Brain microvascular endothelial cell (primary cell): ENCODE results near the gene EEF1E1.

Source experiments
- DNase-seq: peaks from one replicate; pipeline ENCODE4 v3.0.0-alpha.2; 2020
- H3K27ac ChIP-seq: fragments of 250-450 bp; sonication (Bioruptor Pico); 2 replicates; pipeline ENCODE4 v1.5.1; 2020; ENCODE audit warnings: mild to moderate bottlenecking, moderate library complexity
- H3K27me3 ChIP-seq: fragments of 250-450 bp; sonication (Bioruptor Pico); replicated peaks from 2 replicates; pipeline ENCODE4 v1.5.1; 2020; ENCODE audit warnings: mild to moderate bottlenecking
- H3K36me3 ChIP-seq: fragments of 250-450 bp; sonication (Bioruptor Pico); replicated peaks from 2 replicates; pipeline ENCODE4 v1.5.1; 2020; ENCODE audit warnings: mild to moderate bottlenecking
- H3K4me3 ChIP-seq: 2 replicates; pipeline ENCODE4 v1.5.1; 2011; ENCODE audit warnings: low read depth, mild to moderate bottlenecking, control low read depth, low read length, moderate library complexity
- in situ Hi-C: cut with HindIII; loops from 2 replicates; pipeline ENCODE4 v1.10.0; 2017; ENCODE audit warnings: low sequenced_read_pairs, low pct_ligation_motif_present
- TF ChIP-seq, protein P1 (sequence below): IDR thresholded peaks from 2 replicates; pipeline ENCODE4 v1.5.1; 2011; ENCODE audit warnings: low read depth, mild to moderate bottlenecking, moderate library complexity, low read length, control low read depth, inconsistent platforms; ENCODE audit errors: missing control alignments

EEF1E1 gene

DNA sequence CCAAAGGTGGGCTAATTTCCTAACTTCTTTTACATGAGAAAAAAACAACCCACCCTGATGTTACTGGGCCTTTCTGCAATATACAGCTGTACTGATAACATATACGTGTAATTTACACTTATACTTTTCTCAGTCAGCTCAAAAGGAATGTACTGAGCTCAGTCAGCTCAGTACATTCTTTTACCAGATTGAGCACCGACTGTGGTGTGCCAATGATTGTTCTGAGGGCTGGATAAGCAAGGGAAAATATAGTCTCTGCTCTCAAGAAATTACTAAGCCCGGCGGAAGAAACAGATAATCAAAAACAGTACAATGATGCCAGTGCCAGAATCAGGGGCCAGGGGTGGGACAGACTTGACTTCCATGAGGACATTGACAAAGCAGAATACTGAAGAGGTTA, 28.1 kb downstream of the EEF1E1 start:
- H3K27me3 ChIP-seq: no peaks in the 10 kb centered on the region
- no peak overlapping the region for H3K4me3 ChIP-seq
- no peak for DNase-seq
- TF ChIP-seq, protein P1, sequence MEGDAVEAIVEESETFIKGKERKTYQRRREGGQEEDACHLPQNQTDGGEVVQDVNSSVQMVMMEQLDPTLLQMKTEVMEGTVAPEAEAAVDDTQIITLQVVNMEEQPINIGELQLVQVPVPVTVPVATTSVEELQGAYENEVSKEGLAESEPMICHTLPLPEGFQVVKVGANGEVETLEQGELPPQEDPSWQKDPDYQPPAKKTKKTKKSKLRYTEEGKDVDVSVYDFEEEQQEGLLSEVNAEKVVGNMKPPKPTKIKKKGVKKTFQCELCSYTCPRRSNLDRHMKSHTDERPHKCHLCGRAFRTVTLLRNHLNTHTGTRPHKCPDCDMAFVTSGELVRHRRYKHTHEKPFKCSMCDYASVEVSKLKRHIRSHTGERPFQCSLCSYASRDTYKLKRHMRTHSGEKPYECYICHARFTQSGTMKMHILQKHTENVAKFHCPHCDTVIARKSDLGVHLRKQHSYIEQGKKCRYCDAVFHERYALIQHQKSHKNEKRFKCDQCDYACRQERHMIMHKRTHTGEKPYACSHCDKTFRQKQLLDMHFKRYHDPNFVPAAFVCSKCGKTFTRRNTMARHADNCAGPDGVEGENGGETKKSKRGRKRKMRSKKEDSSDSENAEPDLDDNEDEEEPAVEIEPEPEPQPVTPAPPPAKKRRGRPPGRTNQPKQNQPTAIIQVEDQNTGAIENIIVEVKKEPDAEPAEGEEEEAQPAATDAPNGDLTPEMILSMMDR: no peak
- no peak overlapping the region for H3K27ac ChIP-seq
- in situ Hi-C loops: no loop called here
- no peaks in the 10 kb centered on the region for H3K36me3 ChIP-seq

DNA sequence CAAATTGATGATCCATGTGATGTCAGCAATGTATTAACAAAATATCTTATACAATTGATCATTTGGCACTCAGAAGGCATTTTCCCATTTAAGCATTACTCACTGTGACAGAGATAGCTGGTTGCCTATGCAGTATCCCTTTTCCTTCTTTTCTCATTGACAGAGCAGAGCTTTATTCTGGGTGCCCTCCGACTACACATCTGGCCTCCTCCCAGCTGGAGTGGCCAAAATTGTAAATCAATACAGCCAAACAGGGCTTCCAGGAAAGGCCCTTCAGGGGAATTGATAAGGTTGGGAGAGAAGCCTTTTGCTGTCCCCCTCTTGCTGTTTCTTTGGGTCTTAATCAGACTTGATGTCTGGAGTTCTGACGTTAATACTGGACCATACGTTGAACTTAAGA, 28.6 kb downstream of the EEF1E1 start:
- H3K27me3 ChIP-seq: no peaks in the 10 kb centered on the region
- TF ChIP-seq, protein P1: no peak
- no peak overlapping the region for H3K4me3 ChIP-seq
- in situ Hi-C loops: no loop called here
- no peaks in the 10 kb centered on the region for H3K36me3 ChIP-seq
- no peak for DNase-seq
- no peak overlapping the region for H3K27ac ChIP-seq

DNA sequence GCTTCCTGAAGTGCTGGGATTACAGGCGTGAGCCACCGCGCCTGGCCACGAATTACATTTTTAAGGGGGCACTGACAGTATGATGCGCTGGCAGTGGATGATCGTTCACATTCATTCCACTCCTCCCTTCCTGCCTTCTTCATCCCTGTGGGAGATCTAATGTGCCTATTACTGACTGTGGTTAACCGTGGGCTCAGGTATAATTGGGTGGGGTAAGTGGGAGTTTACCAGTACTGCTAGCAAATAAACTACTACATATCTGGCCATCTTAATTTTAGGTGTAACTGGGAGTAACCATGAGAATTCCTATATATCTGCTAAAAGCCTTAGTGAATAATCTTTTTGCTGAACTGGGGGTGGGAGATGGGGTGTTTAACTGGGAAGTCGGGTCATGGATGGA, 31.6 kb downstream of the EEF1E1 start:
- DNase-seq: no peak
- Histone ChIP-seq H3K27ac (no peak overlapping the region), H3K27me3 (no peaks in the 10 kb centered on the region), H3K36me3 (no peaks in the 10 kb centered on the region), H3K4me3 (no peak overlapping the region)
- TF ChIP-seq, protein P1: no peak
- in situ Hi-C loops: no loop called here

DNA sequence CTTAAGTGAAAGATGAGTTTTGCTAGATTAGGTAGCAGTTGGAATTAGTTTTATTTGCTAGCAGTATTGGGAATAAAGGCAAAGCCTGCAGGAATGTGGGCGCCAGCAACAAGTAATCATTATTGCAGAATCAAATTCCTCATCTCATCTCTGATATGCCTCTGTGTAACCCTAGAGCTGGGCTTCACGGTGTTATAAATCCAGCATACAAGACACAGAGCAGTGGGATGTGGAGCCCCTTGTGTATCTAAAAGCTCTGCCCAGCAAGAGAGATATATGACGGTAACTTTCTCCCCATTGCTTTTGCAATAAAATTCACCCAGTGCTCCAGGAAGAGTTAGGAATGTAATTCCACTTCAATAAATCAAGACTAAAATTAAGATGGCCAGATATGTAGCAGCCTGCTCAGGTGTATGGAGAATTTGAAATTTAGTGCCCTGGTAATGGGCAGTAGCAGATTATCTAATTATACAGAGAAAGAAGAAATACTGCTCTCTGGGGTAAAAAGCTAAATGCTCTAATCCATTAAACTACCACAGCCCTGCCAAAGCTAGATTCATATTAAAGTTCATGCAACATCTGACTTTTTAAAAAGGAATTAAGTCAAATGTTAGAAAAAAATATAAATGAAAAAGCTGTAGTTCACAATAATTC, 32.6 kb downstream of the EEF1E1 start:
- Histone ChIP-seq H3K4me3 (no peak overlapping the region), H3K36me3 (no peaks in the 10 kb centered on the region), H3K27me3 (no peaks in the 10 kb centered on the region), H3K27ac (no peak overlapping the region)
- no peak for DNase-seq
- TF ChIP-seq, protein P1: no peak
- in situ Hi-C loops: no loop called here

DNA sequence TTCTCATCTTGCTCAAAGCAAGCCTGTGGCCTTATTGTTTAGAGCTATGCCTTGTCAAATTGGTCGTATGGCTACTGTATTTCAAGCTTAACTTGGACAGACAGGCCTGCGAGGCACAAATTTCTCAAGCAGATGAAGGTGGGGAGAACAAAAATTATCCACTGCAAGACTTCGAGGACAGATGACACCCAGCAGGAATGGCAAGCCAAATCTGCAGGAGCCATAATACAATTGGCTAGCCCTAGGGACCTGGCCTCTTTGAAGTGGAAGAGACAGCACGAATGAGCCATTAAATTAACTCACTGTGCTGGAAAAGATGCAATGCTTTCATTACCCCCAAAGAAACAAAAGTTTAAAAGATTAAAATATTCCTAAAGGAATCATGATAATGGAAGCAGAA, 33.2 kb downstream of the EEF1E1 start:
- H3K27me3 ChIP-seq: no peaks in the 10 kb centered on the region
- H3K36me3 ChIP-seq: no peaks in the 10 kb centered on the region
- H3K4me3 ChIP-seq: no peak overlapping the region
- TF ChIP-seq, protein P1: no peak
- DNase-seq: no peak
- in situ Hi-C loops: no loop called here
- H3K27ac ChIP-seq: no peak overlapping the region

DNA sequence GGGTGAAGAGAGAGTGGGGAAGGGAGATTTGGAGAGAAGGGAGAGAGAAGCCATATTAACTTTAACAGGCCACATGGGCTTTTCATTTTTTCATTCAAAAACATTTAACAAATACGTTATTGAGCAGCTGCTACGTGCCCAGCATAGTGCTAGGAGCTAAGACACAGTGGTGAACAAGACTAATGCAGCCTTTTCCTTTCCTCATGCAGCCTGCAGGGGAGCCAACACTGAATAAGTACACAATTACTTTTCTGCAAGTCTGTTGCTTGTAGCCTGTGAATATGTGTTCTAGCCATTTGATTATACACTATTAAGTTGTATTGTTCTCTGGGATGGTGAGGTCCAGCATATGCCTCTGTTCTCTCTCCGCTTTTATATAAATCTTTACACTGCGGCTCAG, 36.2 kb downstream of the EEF1E1 start:
- H3K27me3 ChIP-seq: no peaks in the 10 kb centered on the region
- in situ Hi-C loops: no loop called here
- H3K36me3 ChIP-seq: no peaks in the 10 kb centered on the region
- DNase-seq: no peak
- H3K4me3 ChIP-seq: no peak overlapping the region
- TF ChIP-seq, protein P1: peak; percentile 38
- H3K27ac ChIP-seq: no peak overlapping the region
